ENCODE results near the gene FGF3.
"Not testable (repeated sequence)": the region's sequence is repeated elsewhere in the genome, so short reads cannot be mapped to it uniquely, and the experiment has no call there.

The FGF3 gene

DNA sequence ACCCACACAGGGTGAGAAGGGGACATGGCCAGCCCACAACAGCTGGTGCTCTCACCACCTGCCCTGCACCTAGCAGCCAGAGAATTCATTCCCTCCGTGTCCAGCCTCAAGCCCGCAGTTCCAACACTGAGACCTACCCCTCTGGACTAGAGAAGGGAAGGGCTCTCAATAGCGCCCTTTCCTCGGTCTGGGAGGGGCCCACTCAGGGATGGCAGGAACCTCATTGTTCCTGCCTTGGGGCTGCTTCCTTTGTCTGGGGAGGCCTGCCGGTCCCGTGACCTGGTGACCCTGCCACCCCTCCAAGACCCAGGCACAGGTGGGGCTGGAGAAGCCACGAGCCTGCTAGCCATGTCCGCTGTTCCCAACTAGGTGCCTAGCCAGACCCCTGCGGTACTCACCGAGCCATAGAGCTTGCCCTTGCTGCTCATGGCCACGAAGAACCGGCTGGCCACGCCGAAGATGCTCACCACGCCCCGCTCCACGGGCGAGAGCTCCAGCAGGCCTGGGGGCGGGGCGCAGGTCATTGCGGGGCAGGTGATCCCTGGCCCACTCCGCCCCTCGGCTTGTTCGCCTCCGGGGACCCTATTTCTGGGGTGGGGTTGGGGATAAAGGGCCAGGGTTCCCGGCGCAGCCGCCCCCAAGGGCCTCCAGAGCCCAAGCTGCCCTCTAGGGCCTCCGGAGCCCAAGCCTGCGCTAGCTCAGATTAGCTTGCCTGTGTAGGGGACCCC is 45.4 kb downstream of the FGF3 start:
- no peak for DNase-seq (ENCODE audit: low read depth in 2 of 2, low spot score in 1 of 2)

DNA sequence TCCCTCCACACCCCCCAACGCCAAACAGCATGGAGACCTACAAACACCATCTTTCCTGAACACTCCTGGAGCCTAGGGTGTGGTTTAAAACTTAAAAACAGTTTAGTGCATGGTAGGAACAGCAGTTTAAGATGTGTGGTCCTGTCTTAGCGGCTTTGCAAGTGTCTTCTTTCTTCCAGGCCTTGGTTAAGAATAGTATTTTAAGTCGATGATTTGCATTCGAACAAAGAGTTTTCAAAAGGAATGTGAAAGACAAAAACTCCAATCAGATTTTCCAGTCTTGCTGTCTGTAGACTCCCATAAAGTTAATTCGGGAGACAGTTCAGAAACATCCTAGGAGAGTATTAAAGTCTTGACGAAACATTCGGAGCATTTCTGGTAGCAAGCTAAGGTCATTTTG is 47.8 kb downstream of the FGF3 start:
- DNase-seq (ENCODE audit: low read depth in 2 of 2, low spot score in 1 of 2), result no peak

DNA sequence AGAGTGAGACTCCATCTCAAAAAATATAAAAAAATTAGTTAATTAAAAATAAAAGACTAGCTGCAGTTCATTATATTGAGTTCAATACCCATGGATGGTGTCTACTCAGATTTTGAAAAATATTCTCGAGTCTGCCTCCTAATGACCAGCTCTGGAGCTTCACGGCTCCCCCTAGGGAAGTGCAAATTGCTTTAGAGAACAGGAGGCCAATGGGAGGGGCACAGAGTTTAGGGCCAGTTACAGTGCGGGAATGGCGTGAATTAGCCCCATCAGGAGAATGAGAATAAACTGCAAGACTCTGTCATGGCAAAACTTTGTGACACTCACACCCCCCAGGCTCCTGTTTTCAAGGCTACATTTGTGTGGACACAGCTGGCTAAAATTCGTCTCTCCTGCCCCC is 48.7 kb downstream of the FGF3 start:
- DNase-seq (ENCODE audit: low read depth in 2 of 2, low spot score in 1 of 2), result no peak

DNA sequence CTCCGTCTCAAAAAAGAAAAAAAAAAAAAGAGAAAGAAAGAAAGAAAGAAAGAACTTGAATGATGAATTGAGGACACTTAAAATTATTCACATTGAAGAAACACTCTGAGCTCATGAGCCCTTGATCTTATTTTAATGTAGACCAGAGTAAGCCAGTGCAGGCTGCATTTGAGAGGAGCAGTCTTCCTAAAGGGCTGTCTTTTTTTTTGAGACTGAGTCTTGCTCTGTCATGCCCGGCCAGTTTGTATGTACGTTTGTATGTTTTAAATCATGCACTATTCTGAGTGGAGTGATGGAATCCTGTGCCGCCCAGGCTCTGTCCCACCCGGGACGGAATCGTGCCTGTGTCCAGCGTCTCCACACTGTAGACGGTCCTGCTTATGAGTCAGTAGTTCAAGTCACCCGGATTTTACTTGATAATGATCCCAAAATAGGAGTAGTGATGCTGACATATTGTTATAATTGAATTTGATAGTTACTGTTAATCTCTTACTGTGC is 53.7 kb downstream of the FGF3 start:
- no peak for DNase-seq (ENCODE audit: low read depth in 2 of 2, low spot score in 1 of 2)

DNA sequence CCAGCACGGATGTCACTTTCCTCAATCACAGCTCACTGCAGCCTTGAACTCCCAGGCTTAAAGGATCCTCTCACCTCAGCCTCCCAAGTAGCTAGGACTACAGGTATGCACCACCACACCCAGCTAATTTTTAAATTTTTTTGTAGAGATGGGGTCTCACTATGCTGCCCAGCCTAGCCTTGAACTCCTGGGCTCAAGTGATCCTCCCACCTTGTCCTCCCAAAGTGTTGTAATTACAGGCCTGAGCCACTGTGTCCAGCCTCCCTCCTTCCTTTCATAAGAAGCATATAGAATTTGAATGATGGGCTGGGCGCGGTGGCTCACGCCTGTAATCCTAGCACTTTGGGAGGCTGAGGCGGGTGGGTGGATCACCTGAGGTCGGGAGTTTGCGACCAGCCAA is 54.3 kb downstream of the FGF3 start:
- DNase-seq (ENCODE audit: low read depth in 2 of 2, low spot score in 1 of 2), result not testable (repeated sequence)

DNA sequence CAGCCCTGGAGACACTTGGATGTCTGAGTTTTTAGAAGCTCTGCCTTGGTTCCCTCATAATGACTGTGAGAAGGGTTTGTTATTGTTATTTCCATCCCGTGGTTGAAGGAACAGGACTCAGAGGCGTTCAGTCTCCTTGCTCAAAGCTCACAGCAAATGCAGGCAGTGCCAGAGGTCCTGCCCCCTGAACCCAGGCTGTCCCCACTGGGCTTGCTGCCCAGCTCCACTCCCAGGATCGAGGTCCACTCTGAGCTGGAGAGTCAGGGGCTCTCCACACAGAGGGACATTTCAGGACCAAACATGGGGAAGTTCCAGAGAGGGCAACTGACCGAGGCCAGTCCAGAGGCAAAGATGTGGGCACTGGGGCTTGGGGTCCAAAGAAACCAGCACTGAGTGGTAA is 58.9 kb downstream of the FGF3 start:
- DNase-seq (ENCODE audit: low read depth in 2 of 2, low spot score in 1 of 2), result no peak

Data from stimulated activated CD8-positive, alpha-beta memory T cell treated with anti-CD3 and anti-CD28 coated beads, Interleukin-4, amount 100 ng/mL, for 4 hours (primary cell).